ENCODE results near the gene ATG7. TPM values are rescaled to one million over a fixed set of nuclear protein-coding genes. Genes with fewer than 3 reads are reported as not detected.
"Not testable (repeated sequence)": the region's sequence is repeated elsewhere in the genome, so short reads cannot be mapped to it uniquely, and the experiment has no call there.

Gene ATG7
- total RNA-seq, 1 donor, result 92.4 TPM

DNA sequence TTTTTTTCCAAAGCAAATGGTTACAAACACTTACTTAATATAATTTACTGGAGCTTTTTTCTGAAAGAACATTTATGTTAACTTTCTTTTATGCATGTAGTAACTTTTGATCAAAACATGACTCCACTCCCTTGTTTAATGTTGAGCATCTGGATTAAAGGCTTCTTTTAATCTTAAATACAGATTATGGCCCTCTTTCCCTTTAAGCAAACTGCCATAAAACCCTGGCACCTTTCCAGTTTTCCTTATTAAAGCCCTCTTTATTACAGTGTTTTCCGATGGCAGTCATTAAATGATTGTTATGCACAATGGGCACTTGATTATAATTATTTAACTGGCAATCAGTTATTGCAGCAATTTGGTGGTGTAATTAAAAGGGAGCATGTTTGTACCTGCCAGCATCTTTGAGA is 204.5 kb downstream of the ATG7 start:
- H3K9me3 ChIP-seq (ENCODE audit: low read depth, low read length), result no peaks in the 10 kb centered on the region
- H3K4me3 ChIP-seq (ENCODE audit: low read length), result no peak overlapping the region
- H3K4me1 ChIP-seq (ENCODE audit: insufficient read depth, low read length), result peaks cover 8% of the 10 kb centered on the region
- H3K27me3 ChIP-seq (ENCODE audit: insufficient read depth, low read length), result no peaks in the 10 kb centered on the region

- H3K27me3 ChIP-seq (ENCODE audit: insufficient read depth, low read length), result no peaks in the 10 kb centered on the region
- no peaks in the 10 kb centered on the region for H3K9me3 ChIP-seq (ENCODE audit: low read depth, low read length)
- H3K4me3 ChIP-seq (ENCODE audit: low read length), result no peak overlapping the region
- peaks cover 8% of the 10 kb centered on the region for H3K4me1 ChIP-seq (ENCODE audit: insufficient read depth, low read length)
Measured at GRCh38 chr3:11477407-11477911, 205.3 kb downstream of the ATG7 start.

DNA sequence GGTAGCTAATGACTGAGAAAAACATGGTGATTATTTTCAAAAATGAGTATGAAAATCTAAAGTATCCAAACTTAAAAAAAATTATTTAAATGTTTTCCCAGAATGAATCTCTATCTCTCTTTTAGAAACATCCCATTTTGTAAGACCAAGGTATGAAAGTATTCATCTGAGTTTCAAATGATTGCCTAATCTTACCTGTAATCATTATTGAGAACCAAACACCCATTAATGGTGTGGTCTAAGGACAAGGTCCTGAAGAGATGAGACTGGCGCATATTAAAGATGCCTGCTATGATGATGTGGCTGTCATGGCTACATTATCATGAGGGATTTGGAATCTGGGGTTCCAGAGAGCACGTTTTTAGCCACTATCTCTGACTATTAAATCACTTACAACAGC is 206.0 kb downstream of the ATG7 start:
- no peaks in the 10 kb centered on the region for H3K9me3 ChIP-seq (ENCODE audit: low read depth, low read length)
- no peaks in the 10 kb centered on the region for H3K27me3 ChIP-seq (ENCODE audit: insufficient read depth, low read length)
- peaks cover 8% of the 10 kb centered on the region for H3K4me1 ChIP-seq (ENCODE audit: insufficient read depth, low read length)
- H3K4me3 ChIP-seq (ENCODE audit: low read length), result no peak overlapping the region

- H3K4me1 ChIP-seq (ENCODE audit: insufficient read depth, low read length), result peaks cover 8% of the 10 kb centered on the region
- H3K4me3 ChIP-seq (ENCODE audit: low read length), result no peak overlapping the region
- H3K27me3 ChIP-seq (ENCODE audit: insufficient read depth, low read length), result no peaks in the 10 kb centered on the region
- no peaks in the 10 kb centered on the region for H3K9me3 ChIP-seq (ENCODE audit: low read depth, low read length)
Measured at GRCh38 chr3:11479221-11479620, 207.0 kb downstream of the ATG7 start.

- Histone ChIP-seq H3K9me3 (ENCODE audit: low read depth, low read length) (no peaks in the 10 kb centered on the region), H3K4me1 (ENCODE audit: insufficient read depth, low read length) (peaks cover 8% of the 10 kb centered on the region), H3K4me3 (ENCODE audit: low read length) (no peak overlapping the region), H3K27me3 (ENCODE audit: insufficient read depth, low read length) (no peaks in the 10 kb centered on the region)
Measured at GRCh38 chr3:11480663-11481298, 208.6 kb downstream of the ATG7 start.

DNA sequence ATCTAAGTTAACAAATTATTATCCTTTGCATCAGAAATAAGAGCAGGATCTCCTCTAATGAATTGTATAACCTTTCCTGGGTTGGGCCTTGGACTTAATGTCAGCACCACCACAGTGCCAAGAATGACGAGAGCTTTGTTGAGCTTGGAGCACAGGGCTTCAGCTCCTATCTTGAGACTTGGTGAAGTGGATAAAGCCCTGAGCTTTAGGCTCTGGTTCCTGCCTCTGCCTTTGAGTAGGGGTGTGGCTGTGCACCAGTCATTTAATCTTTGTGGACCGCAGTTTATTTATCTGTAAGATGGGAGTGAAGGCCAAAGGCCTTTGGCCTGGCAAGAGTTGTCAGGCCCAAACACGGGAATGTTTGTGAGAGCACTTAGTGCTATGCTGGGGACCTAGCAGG is 209.4 kb downstream of the ATG7 start:
- no peaks in the 10 kb centered on the region for H3K27me3 ChIP-seq (ENCODE audit: insufficient read depth, low read length)
- H3K4me1 ChIP-seq (ENCODE audit: insufficient read depth, low read length), result peaks cover 8% of the 10 kb centered on the region
- no peaks in the 10 kb centered on the region for H3K9me3 ChIP-seq (ENCODE audit: low read depth, low read length)
- H3K4me3 ChIP-seq (ENCODE audit: low read length), result no peak overlapping the region

GRCh38 chr3:11482021-11482420 is 209.8 kb downstream of the ATG7 start:
- Histone ChIP-seq H3K4me1 (ENCODE audit: insufficient read depth, low read length) (peaks cover 8% of the 10 kb centered on the region), H3K4me3 (ENCODE audit: low read length) (no peak overlapping the region), H3K9me3 (ENCODE audit: low read depth, low read length) (no peaks in the 10 kb centered on the region), H3K27me3 (ENCODE audit: insufficient read depth, low read length) (no peaks in the 10 kb centered on the region)

- not testable (repeated sequence) for H3K4me1 ChIP-seq (ENCODE audit: insufficient read depth, low read length); H3K4me3 ChIP-seq (ENCODE audit: low read length); H3K27me3 ChIP-seq (ENCODE audit: insufficient read depth, low read length); H3K9me3 ChIP-seq (ENCODE audit: low read depth, low read length)
Measured at GRCh38 chr3:11488356-11488755, 216.2 kb downstream of the ATG7 start.

DNA sequence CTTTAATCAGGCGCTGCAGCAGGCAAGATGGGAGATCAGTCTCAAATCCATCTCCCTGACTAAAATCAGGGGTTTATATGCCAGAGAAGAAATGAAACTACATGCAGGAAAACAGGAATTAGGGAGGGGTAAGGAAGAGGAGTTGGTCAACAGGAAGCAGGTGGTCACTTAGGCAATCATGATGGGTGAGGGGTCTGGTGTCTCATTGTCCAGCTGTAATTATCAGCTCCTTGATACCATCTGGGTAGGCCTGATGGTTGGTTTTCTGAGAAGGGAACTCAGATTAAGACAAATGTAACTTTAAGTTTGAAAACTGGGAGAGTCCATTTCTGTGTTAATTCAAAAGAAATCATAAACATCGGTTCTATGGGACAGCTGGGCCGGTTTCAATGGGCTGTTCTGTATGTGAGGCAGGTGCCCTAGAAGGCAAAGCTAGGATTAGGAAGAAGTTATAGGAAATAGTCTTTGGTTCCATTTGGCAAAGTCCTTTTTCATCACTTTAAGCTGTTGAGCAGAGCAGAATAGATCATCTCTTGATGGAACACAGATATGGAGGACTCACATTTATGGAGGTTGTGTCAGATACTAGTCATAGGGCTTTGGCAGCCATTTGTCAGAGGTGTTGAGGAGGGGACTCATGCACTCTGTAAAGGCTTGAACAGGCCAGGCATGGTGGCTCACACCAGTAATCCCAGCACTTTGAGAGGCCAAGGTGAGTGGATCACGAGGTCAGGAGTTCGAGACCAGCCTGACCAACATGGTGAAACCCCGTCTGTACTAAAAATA is 222.1 kb downstream of the ATG7 start:
- peaks cover 22% of the 10 kb centered on the region for H3K4me1 ChIP-seq (ENCODE audit: insufficient read depth, low read length)
- no peaks in the 10 kb centered on the region for H3K9me3 ChIP-seq (ENCODE audit: low read depth, low read length)
- no peaks in the 10 kb centered on the region for H3K27me3 ChIP-seq (ENCODE audit: insufficient read depth, low read length)
- no peak overlapping the region for H3K4me3 ChIP-seq (ENCODE audit: low read length)

GRCh38 chr3:11495948-11496557 is 223.9 kb downstream of the ATG7 start:
- Histone ChIP-seq H3K9me3 (ENCODE audit: low read depth, low read length) (no peaks in the 10 kb centered on the region), H3K4me3 (ENCODE audit: low read length) (no peak overlapping the region), H3K4me1 (ENCODE audit: insufficient read depth, low read length) (peaks cover 22% of the 10 kb centered on the region), H3K27me3 (ENCODE audit: insufficient read depth, low read length) (no peaks in the 10 kb centered on the region)

DNA sequence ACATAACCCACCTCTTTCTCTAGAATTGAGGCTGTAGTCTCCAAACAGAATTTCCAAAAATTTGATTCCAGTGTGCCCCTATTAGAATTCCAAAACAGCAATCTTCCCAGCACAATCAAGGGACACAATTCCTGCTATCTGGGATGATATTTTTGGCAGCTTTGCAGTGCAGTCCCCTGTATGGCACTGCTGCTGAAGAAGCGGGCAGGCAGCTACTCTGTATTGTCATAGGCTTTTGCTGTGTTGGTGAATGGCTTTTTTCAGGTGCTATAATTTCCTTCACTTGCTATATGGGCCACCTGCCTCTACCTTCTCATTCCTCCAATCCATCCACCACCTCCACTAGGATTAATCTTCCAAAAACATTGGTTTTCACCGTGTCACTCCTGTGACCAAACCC is 226.0 kb downstream of the ATG7 start:
- Histone ChIP-seq H3K4me1 (ENCODE audit: insufficient read depth, low read length) (peaks cover 15% of the 10 kb centered on the region), H3K9me3 (ENCODE audit: low read depth, low read length) (no peaks in the 10 kb centered on the region), H3K27me3 (ENCODE audit: insufficient read depth, low read length) (no peaks in the 10 kb centered on the region), H3K4me3 (ENCODE audit: low read length) (no peak overlapping the region)

DNA sequence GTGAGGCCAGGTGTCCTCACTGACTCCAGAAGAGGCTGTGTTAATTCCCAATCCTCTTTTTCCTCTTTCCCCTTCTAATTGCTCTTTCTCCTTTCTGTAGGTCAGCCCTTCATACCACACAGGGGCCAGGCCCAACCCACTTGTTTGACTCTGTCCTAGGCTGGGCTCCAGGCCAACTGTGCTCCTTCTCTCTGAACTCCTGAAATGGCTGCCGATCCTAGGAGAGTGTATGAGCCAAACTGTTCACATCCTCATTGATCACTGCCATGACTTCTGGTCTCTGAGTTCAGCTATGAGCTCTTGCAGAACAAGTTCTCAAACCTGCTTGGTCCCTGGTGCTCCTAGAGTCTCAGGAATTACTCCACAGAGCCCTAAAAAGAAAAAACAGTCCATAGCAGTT is 226.4 kb downstream of the ATG7 start:
- H3K9me3 ChIP-seq (ENCODE audit: low read depth, low read length), result no peaks in the 10 kb centered on the region
- H3K27me3 ChIP-seq (ENCODE audit: insufficient read depth, low read length), result no peaks in the 10 kb centered on the region
- H3K4me3 ChIP-seq (ENCODE audit: low read length), result no peak overlapping the region
- peaks cover 11% of the 10 kb centered on the region for H3K4me1 ChIP-seq (ENCODE audit: insufficient read depth, low read length)

DNA sequence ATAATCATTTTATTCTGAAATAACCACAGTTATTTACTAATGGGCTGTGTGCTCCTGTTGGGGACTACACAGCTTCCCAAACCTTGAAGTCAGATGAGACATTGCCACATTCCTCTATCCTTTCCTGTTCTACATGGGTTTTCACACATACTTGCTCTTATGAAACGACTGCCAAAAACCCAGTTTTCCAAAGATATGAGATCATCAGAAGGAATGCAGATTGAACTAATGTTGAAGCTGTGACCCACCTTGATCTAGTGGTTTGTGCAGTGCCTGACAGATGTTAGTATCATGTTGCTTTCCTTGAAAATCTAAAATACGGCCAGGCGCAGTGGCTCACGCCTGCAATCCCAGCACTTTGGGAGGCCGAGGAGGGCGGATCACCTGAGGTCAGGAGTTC is 226.9 kb downstream of the ATG7 start:
- Histone ChIP-seq H3K27me3 (ENCODE audit: insufficient read depth, low read length) (no peaks in the 10 kb centered on the region), H3K4me1 (ENCODE audit: insufficient read depth, low read length) (peaks cover 6% of the 10 kb centered on the region), H3K9me3 (ENCODE audit: low read depth, low read length) (no peaks in the 10 kb centered on the region), H3K4me3 (ENCODE audit: low read length) (no peak overlapping the region)

DNA sequence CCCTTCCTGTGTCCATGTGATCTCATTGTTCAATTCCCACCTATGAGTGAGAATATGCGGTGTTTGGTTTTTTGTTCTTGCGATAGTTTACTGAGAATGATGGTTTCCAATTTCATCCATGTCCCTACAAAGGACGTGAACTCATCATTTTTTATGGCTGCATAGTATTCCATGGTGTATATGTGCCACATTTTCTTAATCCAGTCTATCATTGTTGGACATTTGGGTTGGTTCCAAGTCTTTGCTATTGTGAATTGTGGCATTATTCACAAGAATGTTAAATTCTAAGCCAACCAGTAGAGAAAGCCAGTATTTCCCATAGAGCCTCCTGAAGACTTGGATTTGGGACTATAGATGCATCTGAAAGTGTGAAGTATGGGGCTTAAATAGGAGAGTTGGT is 230.2 kb downstream of the ATG7 start:
- H3K9me3 ChIP-seq (ENCODE audit: low read depth, low read length); H3K4me3 ChIP-seq (ENCODE audit: low read length); H3K27me3 ChIP-seq (ENCODE audit: insufficient read depth, low read length); H3K4me1 ChIP-seq (ENCODE audit: insufficient read depth, low read length): not testable (repeated sequence)

- no peaks in the 10 kb centered on the region for H3K9me3 ChIP-seq (ENCODE audit: low read depth, low read length)
- no peak overlapping the region for H3K4me3 ChIP-seq (ENCODE audit: low read length)
- H3K4me1 ChIP-seq (ENCODE audit: insufficient read depth, low read length), result no peaks in the 10 kb centered on the region
- H3K27me3 ChIP-seq (ENCODE audit: insufficient read depth, low read length), result no peaks in the 10 kb centered on the region
Measured at GRCh38 chr3:11507719-11508118, 235.5 kb downstream of the ATG7 start.

Measured in mononuclear cell (primary cell).